Measurements from ENCODE around the gene CLEC4D.
"Not testable (repeated sequence)": the region's sequence is repeated elsewhere in the genome, so short reads cannot be mapped to it uniquely, and the experiment has no call there.

The CLEC4D gene

DNA sequence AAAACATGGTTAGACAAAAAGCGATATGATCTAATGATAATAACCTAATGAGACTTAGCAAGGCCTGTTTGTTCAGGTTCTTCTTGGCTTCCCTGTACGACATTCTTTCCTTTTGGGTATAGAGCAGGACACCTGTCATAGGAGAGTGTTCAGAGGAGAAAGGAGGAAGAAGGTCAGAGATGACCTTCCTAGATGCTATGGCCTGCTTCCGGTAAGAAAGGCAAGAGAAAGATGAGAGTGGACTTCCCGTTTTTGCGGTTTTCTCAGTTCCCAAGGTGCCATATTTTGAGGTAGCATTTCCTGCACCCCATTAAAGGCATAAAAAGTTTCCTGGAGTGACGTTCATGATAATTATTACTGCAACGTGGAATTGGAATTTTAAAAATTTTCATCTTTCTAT, 18.7 kb downstream of the CLEC4D start:
- TF ChIP-seq TAF1 (IDR thresholded peaks at IDR 0.05; ENCODE audit: low read depth) (no peak), CREB1 (IDR thresholded peaks at IDR 0.05; ENCODE audit: low read depth) (no peak), EP300 (IDR thresholded peaks at IDR 0.05; ENCODE audit: borderline replicate concordance) (no peak)
- TF ChIP-seq, protein P1, sequence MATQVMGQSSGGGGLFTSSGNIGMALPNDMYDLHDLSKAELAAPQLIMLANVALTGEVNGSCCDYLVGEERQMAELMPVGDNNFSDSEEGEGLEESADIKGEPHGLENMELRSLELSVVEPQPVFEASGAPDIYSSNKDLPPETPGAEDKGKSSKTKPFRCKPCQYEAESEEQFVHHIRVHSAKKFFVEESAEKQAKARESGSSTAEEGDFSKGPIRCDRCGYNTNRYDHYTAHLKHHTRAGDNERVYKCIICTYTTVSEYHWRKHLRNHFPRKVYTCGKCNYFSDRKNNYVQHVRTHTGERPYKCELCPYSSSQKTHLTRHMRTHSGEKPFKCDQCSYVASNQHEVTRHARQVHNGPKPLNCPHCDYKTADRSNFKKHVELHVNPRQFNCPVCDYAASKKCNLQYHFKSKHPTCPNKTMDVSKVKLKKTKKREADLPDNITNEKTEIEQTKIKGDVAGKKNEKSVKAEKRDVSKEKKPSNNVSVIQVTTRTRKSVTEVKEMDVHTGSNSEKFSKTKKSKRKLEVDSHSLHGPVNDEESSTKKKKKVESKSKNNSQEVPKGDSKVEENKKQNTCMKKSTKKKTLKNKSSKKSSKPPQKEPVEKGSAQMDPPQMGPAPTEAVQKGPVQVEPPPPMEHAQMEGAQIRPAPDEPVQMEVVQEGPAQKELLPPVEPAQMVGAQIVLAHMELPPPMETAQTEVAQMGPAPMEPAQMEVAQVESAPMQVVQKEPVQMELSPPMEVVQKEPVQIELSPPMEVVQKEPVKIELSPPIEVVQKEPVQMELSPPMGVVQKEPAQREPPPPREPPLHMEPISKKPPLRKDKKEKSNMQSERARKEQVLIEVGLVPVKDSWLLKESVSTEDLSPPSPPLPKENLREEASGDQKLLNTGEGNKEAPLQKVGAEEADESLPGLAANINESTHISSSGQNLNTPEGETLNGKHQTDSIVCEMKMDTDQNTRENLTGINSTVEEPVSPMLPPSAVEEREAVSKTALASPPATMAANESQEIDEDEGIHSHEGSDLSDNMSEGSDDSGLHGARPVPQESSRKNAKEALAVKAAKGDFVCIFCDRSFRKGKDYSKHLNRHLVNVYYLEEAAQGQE (IDR thresholded peaks at IDR 0.05; ENCODE audit: low read depth), result no peak

DNA sequence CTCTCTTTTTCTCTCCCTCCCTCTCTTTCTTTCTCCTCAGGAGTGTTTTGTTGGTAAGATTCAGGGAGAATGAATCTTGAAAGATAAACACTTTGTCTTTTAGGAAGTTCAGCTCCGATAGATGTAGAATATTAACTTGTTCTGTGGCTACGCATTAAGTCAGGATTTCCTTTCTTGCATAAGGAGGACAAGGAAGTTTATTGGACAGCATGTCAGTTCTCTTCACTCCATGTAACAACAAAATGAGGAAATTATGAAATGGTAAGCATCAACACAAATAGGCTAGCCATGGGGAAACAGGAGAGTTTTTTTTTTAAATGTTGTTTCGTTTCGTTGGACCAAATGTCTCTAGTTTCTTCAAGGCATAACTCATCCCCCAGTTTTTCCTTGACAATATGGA, 27.5 kb downstream of the CLEC4D start, which contains the start of gene CLEC4E:
Gene CLEC4E, minus strand, starts transcription at position 75 of the 400 bp plus-strand sequence. CDS start 108 bp downstream, outside the sequence.
- not testable (repeated sequence) for TF ChIP-seq RAD21, TAF1 (IDR thresholded peaks at IDR 0.05; ENCODE audit: low read depth)
- TF ChIP-seq, protein P1 (IDR thresholded peaks at IDR 0.05; ENCODE audit: low read depth), result not testable (repeated sequence)

DNA sequence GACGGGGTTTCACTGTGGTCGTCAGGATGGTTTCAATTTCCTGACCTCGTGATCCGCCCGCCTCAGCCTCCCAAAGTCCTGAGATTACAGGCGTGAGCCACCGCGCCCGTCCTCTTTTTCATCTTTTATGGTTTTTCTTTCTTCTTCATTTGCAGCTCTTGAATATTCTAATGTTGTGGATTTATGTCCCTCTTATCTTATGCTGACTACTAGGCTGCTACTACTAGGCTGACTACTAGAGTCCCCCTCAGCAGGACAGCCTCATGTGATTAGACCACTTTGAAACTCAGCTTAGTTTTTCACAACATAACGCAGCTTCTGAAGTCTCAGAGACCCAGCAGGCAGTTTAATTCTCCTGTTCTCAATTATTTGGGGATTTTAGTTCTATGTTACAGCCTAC, 28.3 kb downstream of the CLEC4D start:
- TF ChIP-seq RAD21 (IDR thresholded peaks at IDR 0.05; ENCODE audit: low read depth) (no peak), CREB1 (IDR thresholded peaks at IDR 0.05; ENCODE audit: low read depth) (no peak), TCF12 (IDR thresholded peaks at IDR 0.05; ENCODE audit: low read depth) (no peak), TAF1 (IDR thresholded peaks at IDR 0.05; ENCODE audit: low read depth) (no peak), NFIC (IDR thresholded peaks at IDR 0.05) (no peak), FOXM1 (IDR thresholded peaks at IDR 0.05; ENCODE audit: borderline replicate concordance, low read depth) (no peak), CEBPB (IDR thresholded peaks at IDR 0.05) (no peak), EP300 (IDR thresholded peaks at IDR 0.05; ENCODE audit: borderline replicate concordance) (no peak), YY1 (IDR thresholded peaks at IDR 0.05; ENCODE audit: low read depth) (no peak)
- TF ChIP-seq, protein P2, sequence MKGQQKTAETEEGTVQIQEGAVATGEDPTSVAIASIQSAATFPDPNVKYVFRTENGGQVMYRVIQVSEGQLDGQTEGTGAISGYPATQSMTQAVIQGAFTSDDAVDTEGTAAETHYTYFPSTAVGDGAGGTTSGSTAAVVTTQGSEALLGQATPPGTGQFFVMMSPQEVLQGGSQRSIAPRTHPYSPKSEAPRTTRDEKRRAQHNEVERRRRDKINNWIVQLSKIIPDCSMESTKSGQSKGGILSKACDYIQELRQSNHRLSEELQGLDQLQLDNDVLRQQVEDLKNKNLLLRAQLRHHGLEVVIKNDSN (IDR thresholded peaks at IDR 0.05), result no peak
- TF ChIP-seq, protein P1 (IDR thresholded peaks at IDR 0.05; ENCODE audit: low read depth), result no peak
- TF ChIP-seq, protein P3, sequence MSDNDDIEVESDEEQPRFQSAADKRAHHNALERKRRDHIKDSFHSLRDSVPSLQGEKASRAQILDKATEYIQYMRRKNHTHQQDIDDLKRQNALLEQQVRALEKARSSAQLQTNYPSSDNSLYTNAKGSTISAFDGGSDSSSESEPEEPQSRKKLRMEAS (IDR thresholded peaks at IDR 0.05), result no peak

DNA sequence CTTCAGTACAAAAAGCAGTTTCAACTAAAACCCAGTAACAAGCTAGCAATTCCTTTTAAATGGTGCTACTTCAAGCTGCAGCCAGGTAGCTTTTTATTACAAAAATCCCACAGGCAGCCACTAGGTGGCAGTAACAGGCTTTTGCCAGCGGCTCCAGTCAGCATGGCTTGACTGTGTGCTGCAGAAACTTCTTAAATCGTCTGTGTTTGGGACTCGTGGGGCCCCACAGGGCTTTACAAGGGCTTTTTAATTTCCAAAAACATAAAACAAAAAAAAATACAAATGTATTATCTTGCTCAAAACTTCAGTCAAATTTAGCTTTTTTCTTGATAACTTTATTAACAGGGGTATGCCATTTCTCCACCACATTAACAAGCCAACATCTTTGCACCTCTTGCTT, 31.0 kb downstream of the CLEC4D start:
- peak; percentile 93 for TF ChIP-seq RAD21 (IDR thresholded peaks at IDR 0.05; ENCODE audit: low read depth)
- TF ChIP-seq FOXM1 (IDR thresholded peaks at IDR 0.05; ENCODE audit: borderline replicate concordance, low read depth), result no peak

DNA sequence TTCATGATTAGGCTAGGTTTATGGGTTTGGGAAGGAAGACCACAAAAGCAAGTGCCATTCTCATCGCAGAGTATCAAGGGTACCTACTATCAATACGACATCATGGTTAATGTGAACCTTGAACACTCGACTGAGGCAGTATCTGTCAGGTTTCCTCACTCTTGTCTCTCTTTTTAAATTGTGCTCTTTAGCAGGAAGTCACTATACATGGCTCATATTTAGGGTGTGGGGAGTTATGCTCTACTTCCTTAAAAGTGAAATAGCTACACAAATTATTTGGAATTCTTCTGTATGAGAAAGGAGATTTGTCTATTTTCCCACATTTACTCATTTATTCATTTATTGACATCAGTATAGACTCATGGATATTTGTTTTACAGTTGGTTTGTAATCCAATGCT, 33.3 kb downstream of the CLEC4D start:
- no peak for TF ChIP-seq FOXM1 (IDR thresholded peaks at IDR 0.05; ENCODE audit: borderline replicate concordance, low read depth)
- no peak for TF ChIP-seq EGR1 (IDR thresholded peaks at IDR 0.05)
- TF ChIP-seq, protein P3 (IDR thresholded peaks at IDR 0.05), result no peak
- no peak for TF ChIP-seq CEBPB (IDR thresholded peaks at IDR 0.05)
- TF ChIP-seq TAF1 (IDR thresholded peaks at IDR 0.05; ENCODE audit: low read depth), result no peak
- no peak for TF ChIP-seq CREB1 (IDR thresholded peaks at IDR 0.05; ENCODE audit: low read depth)
- TF ChIP-seq TEAD4 (IDR thresholded peaks at IDR 0.05), result no peak
- TF ChIP-seq, protein P1 (IDR thresholded peaks at IDR 0.05; ENCODE audit: low read depth), result no peak
- TF ChIP-seq, protein P2 (IDR thresholded peaks at IDR 0.05), result no peak
- TF ChIP-seq TCF12 (IDR thresholded peaks at IDR 0.05; ENCODE audit: low read depth), result no peak
